HepG2 (cell line): ENCODE results near the gene DICER1. TPM values are rescaled to one million over a fixed set of nuclear protein-coding genes. Genes with fewer than 3 reads are reported as not detected.

Experiments
- ATAC-seq: fragments of 200-7000 bp; cut with Tn5 transposase; 3 replicates; pipeline ENCODE4 v1.9.1; 2020; ENCODE audit warnings: mild to moderate bottlenecking, moderate library complexity
- BruUV-seq: library from RNA; stranded (reverse); fragments of 400-500 nt; replicated peaks from 2 replicates; lab custom pipeline; 2021; lab: Mats Ljungman, UMichigan
- CTCF ChIA-PET: fragments of 300-600 bp; formaldehyde crosslinking; extraction: SDS; loops from one replicate; lab custom pipeline; 2021; ENCODE audit warnings: low total read pairs, inconsistent platforms, low intra/inter-chr PET ratio; lab: Yijun Ruan, JAX
- POLR2A ChIA-PET: fragments of 350-600 bp; sonication (Branson Sonifier 250); formaldehyde crosslinking; loops from one replicate; lab custom pipeline; 2020; ENCODE audit warnings: antibody characterized with exemption, inconsistent platforms; lab: Yijun Ruan, JAX
- DNase-seq: peaks from one replicate; pipeline ENCODE4 v3.0.0-alpha.2; 2015; ENCODE audit warnings: low spot score
- FAIRE-seq: peaks from 3 replicates; lab custom pipeline; 2011; peaks lifted over from hg19 to GRCh38; lab: Jason Lieb, UNC
- H2AFZ ChIP-seq: one replicate; pipeline ENCODE4 v1.6.1; 2011; ENCODE audit warnings: low read length, inconsistent platforms
- H3K27ac ChIP-seq: fragments of 300-600 bp; 3 replicates; pipeline ENCODE4 v1.8.0; 2011; ENCODE audit warnings: mixed run types, mild to moderate bottlenecking, mixed read lengths, low read length, inconsistent platforms; ENCODE audit not compliant: insufficient read depth; ENCODE audit errors: extremely low read length
- H3K27me3 ChIP-seq, 2 experiments: fragments of 200-600 bp in 1 of 2; 2 replicates in 1 of 2; 3 replicates in 1 of 2; pipeline versions ENCODE4 v1.6.0 to v1.8.0; 2011; ENCODE audit warnings: low read length in 2 of 2, mild to moderate bottlenecking in 2 of 2, moderate library complexity in 2 of 2, inconsistent platforms in 1 of 2; ENCODE audit not compliant: insufficient read depth in 2 of 2, control insufficient read depth in 1 of 2
- H3K36me3 ChIP-seq, 2 experiments: fragments of 200-600 bp in 1 of 2; replicated peaks in 1 of 2; 2 replicates in 1 of 2; 3 replicates in 1 of 2; pipeline versions ENCODE4 v1.5.1 to v1.8.0; 2011; ENCODE audit warnings: low read length in 2 of 2, inconsistent platforms in 1 of 2; ENCODE audit not compliant: insufficient read depth in 2 of 2, control insufficient read depth in 1 of 2
- H3K4me1 ChIP-seq: 2 replicates; pipeline ENCODE4 v1.5.1; 2012; ENCODE audit warnings: low read length, inconsistent platforms; ENCODE audit not compliant: insufficient read depth
- H3K4me2 ChIP-seq: 2 replicates; pipeline ENCODE4 v1.6.0; 2011; ENCODE audit warnings: low read depth, low read length, inconsistent platforms
- H3K4me3 ChIP-seq, 3 experiments: fragments of 200-600 bp in 1 of 3; sonication (generic), shearing (Covaris generic) in 1 of 3; replicated peaks in 1 of 3; 2 replicates each; pipeline ENCODE4 v1.5.1; 2011 to 2016; ENCODE audit warnings: low read length in 3 of 3, inconsistent platforms in 2 of 3, low read depth in 2 of 3, mild to moderate bottlenecking in 2 of 3, control low read depth in 1 of 3, mixed read lengths in 1 of 3; ENCODE audit not compliant: insufficient read depth in 1 of 3
- H3K79me2 ChIP-seq: one replicate; pipeline ENCODE4 v1.6.1; 2011; ENCODE audit warnings: low read length, inconsistent platforms; ENCODE audit not compliant: insufficient read depth
- H3K9ac ChIP-seq: 2 replicates; pipeline ENCODE4 v1.6.0; 2011; ENCODE audit warnings: mild to moderate bottlenecking, low read depth, low read length, inconsistent platforms; ENCODE audit not compliant: insufficient read depth
- H3K9me3 ChIP-seq: 2 replicates; pipeline ENCODE4 v1.5.1; 2012; ENCODE audit warnings: mild to moderate bottlenecking, low read length
- H4K20me1 ChIP-seq: 2 replicates; pipeline ENCODE4 v1.6.0; 2011; ENCODE audit warnings: inconsistent platforms, mild to moderate bottlenecking, low read length, moderate library complexity; ENCODE audit not compliant: insufficient read depth
- ARNT2 ChIP-seq: sonication (generic); formaldehyde crosslinking; IDR thresholded peaks from 2 replicates; pipeline ENCODE4 v1.8.0; 2022; ENCODE audit warnings: mild to moderate bottlenecking, low read depth, missing genetic modification reagents, moderate library complexity
- NAIF1 ChIP-seq: sonication (generic); formaldehyde crosslinking; IDR thresholded peaks from 2 replicates; pipeline ENCODE4 v1.5.0; 2020; ENCODE audit warnings: mild to moderate bottlenecking, missing genetic modification reagents, borderline replicate concordance
- ZBED4 ChIP-seq: sonication (generic); formaldehyde crosslinking; IDR thresholded peaks from 2 replicates; pipeline ENCODE4 v1.4.0; 2020; ENCODE audit warnings: missing genetic modification reagents, borderline replicate concordance
- ZBTB7B ChIP-seq: sonication (generic); formaldehyde crosslinking; IDR thresholded peaks from 2 replicates; pipeline ENCODE4 v1.4.0; 2020; ENCODE audit warnings: missing genetic modification reagents
- ZNF292 ChIP-seq: sonication (generic); formaldehyde crosslinking; IDR thresholded peaks from 2 replicates; pipeline ENCODE4 v1.8.1; 2022; ENCODE audit warnings: mild to moderate bottlenecking, low read depth, missing genetic modification reagents, borderline replicate concordance
- ZNF609 ChIP-seq: sonication (generic); formaldehyde crosslinking; IDR thresholded peaks from 2 replicates; pipeline ENCODE4 v1.4.0; 2020; ENCODE audit warnings: mild to moderate bottlenecking, missing genetic modification reagents, borderline replicate concordance
- ZSCAN20 ChIP-seq: sonication (generic); formaldehyde crosslinking; IDR thresholded peaks from 2 replicates; pipeline ENCODE4 v1.4.0; 2020; ENCODE audit warnings: missing genetic modification reagents, mild to moderate bottlenecking, borderline replicate concordance
- WGBS: methylation state at CpG from one replicate; pipeline ENCODE4 v1.1.6; 2017; ENCODE audit warnings: low lambda C conversion rate; 5-methylcytosine and 5-hydroxymethylcytosine counted together
- in situ Hi-C: cut with HindIII; loops from 2 replicates; pipeline ENCODE4 v1.10.0; 2017; ENCODE audit warnings: low pct_unique_long_range_greater_than_20kb; ENCODE audit not compliant: extremely low pct_ligation_motif_present
- intact Hi-C: fragments of 100-400 bp; cut with micrococcal nuclease; formaldehyde crosslinking; loops from one replicate; pipeline ENCODE4 v1.10.0; 2022; ENCODE audit not compliant: unreplicated experiment
- polyA plus RNA-seq, 8 experiments: library from polyadenylated mRNA; depleted of rRNA in 3 of 8; stranded (reverse) in 7 of 8; unstranded in 1 of 8; fragments of >200 nt; fragmentation: Illumina TruSeq in 4 of 8; extraction: Trizol in 4 of 8; gene quantifications; 2 replicates each; pipeline versions ENCODE4 v1.2.1 to v1.2.3, GENCODE V29; 2011 to 2016; ENCODE audit warnings: low read depth in 4 of 8, missing spikeins in 1 of 8, mixed read lengths in 1 of 8; ENCODE audit not compliant: insufficient read depth in 1 of 8
- total RNA-seq, 5 experiments: library from RNA; depleted of rRNA; stranded (reverse); fragments of >200 nt; fragmentation: Illumina TruSeq; extraction: Trizol; gene quantifications; 2 replicates each; pipeline ENCODE4 v1.2.3, GENCODE V29; 2016; ENCODE audit warnings: low read depth in 1 of 5

Gene DICER1
- total and polyA plus RNA-seq, 2 of the 13 experiments (the other 11 are each of a cell fraction or from before 2014, with no cell fraction given) = 31.8 to 61.9 TPM

GRCh38 chr14:95155045-95155444, 2.3 kb downstream of the DICER1 start:
- peaks cover 74% of the 10 kb centered on the region for H3K79me2 ChIP-seq
- no peaks in the 10 kb centered on the region for H3K36me3 ChIP-seq
- BruUV-seq = no TSS peak
- H3K27ac ChIP-seq = no peak overlapping the region
- 89% methylated on average over 12 of the region's 12 CpGs for WGBS
- POLR2A ChIA-PET = no interaction called here
- no peaks in the 10 kb centered on the region; a peak in 1 of 5 replicates for H3K27me3 ChIP-seq
- H3K4me3 ChIP-seq = peak overlapping the region in 2 of 3 experiments; percentile 81 to 85; a peak in 3 of 6 replicates
- peak overlapping the region; percentile 80 for H3K4me2 ChIP-seq
- peak overlapping the region; percentile 90; the same call in 1 of the 2 replicates for H3K9ac ChIP-seq
- FAIRE-seq (no peak), ATAC-seq (no peak), DNase-seq (no peak)
- CTCF ChIA-PET = no interaction called here
- in situ Hi-C loops (no loop called here), intact Hi-C loops (loop anchor here (10.0 kb wide), 1 partner anchor 180 kb away; no protein-coding TSS in a partner anchor)
- TF ChIP-seq ARNT2 (CRISPR knock-in tag) (no peak), NAIF1 (CRISPR knock-in tag) (0 out of 2 replicates have a peak, but pooled peaks have one; percentile 40)
- peaks cover 51% of the 10 kb centered on the region for H3K4me1 ChIP-seq
- no peak overlapping the region for H2AFZ ChIP-seq
- H3K9me3 ChIP-seq = no peaks in the 10 kb centered on the region
- H4K20me1 ChIP-seq = no peaks in the 10 kb centered on the region; the same call in 1 of the 2 replicates

GRCh38 chr14:95153866-95154265, 3.5 kb downstream of the DICER1 start:
- H3K4me2 ChIP-seq = 0 out of 2 replicates have a peak overlapping the region, but pooled peaks have one; percentile 17
- H3K9ac ChIP-seq = no peak overlapping the region
- WGBS = 89% methylated on average over 4 of the region's 4 CpGs
- ATAC-seq = no peak
- H2AFZ ChIP-seq = no peak overlapping the region
- in situ Hi-C loops (no loop called here), intact Hi-C loops (loop anchor here (10.0 kb wide), 1 partner anchor 181 kb away; no protein-coding TSS in a partner anchor)
- H3K4me3 ChIP-seq = no peak overlapping the region
- no TSS peak for BruUV-seq
- H4K20me1 ChIP-seq = no peaks in the 10 kb centered on the region; the same call in none of the 2 replicates
- no peak for FAIRE-seq
- ChIA-PET CTCF (no interaction called here), POLR2A (no interaction called here)
- H3K9me3 ChIP-seq = no peaks in the 10 kb centered on the region
- H3K36me3 ChIP-seq = no peaks in the 10 kb centered on the region
- no peak for DNase-seq
- peaks cover 63% of the 10 kb centered on the region for H3K4me1 ChIP-seq
- H3K79me2 ChIP-seq = peaks cover 85% of the 10 kb centered on the region
- no peaks in the 10 kb centered on the region; a peak in 1 of 5 replicates for H3K27me3 ChIP-seq
- no peak overlapping the region for H3K27ac ChIP-seq
- TF ChIP-seq ZBTB7B (CRISPR knock-in tag) (no peak), ZNF292 (CRISPR knock-in tag) (no peak), ZBED4 (CRISPR knock-in tag) (no peak), ZNF609 (no peak), ZSCAN20 (CRISPR knock-in tag) (no peak)
